Measurements from ENCODE around the gene TMEM175.

Gene TMEM175

GRCh38 chr4:965048-965765, 32.9 kb downstream of the TMEM175 start:
- TF ChIP-seq CTCF (IDR thresholded peaks at IDR 0.05) = no peak
- Histone ChIP-seq H3K4me1 (no peaks in the 10 kb centered on the region), H2AFZ (no peak overlapping the region)

GRCh38 chr4:965766-966134, 33.5 kb downstream of the TMEM175 start:
- H3K27ac ChIP-seq = no peak overlapping the region
- H2AFZ ChIP-seq = no peak overlapping the region
- no peaks in the 10 kb centered on the region for H3K27me3 ChIP-seq (ENCODE audit: control insufficient read depth, insufficient read depth, low read length)
- no peak for TF ChIP-seq CTCF (IDR thresholded peaks at IDR 0.05)
- no peaks in the 10 kb centered on the region for H3K4me1 ChIP-seq
- H3K36me3 ChIP-seq (ENCODE audit: control insufficient read depth, insufficient read depth, low read length) = no peaks in the 10 kb centered on the region
- no peak overlapping the region for H3K9ac ChIP-seq
- H3K4me2 ChIP-seq (ENCODE audit: low read length) = no peak overlapping the region
- no peaks in the 10 kb centered on the region for H3K79me2 ChIP-seq
- H3K9me3 ChIP-seq (ENCODE audit: control insufficient read depth, low read length) = no peaks in the 10 kb centered on the region
- H3K4me3 ChIP-seq (ENCODE audit: low read depth, low read length) = no peak overlapping the region

More at GRCh38 chr4:965048-965765, 32.9 kb downstream of the TMEM175 start:
- Histone ChIP-seq H3K9ac (no peak overlapping the region), H3K27ac (no peak overlapping the region), H3K36me3 (ENCODE audit: control insufficient read depth, insufficient read depth, low read length) (no peaks in the 10 kb centered on the region), H3K4me3 (ENCODE audit: low read depth, low read length) (no peak overlapping the region), H3K27me3 (ENCODE audit: control insufficient read depth, insufficient read depth, low read length) (no peaks in the 10 kb centered on the region), H3K4me2 (ENCODE audit: low read length) (no peak overlapping the region), H3K79me2 (no peaks in the 10 kb centered on the region), H3K9me3 (ENCODE audit: control insufficient read depth, low read length) (no peaks in the 10 kb centered on the region)

- no peaks in the 10 kb centered on the region for H3K36me3 ChIP-seq (ENCODE audit: control insufficient read depth, insufficient read depth, low read length)
- no peaks in the 10 kb centered on the region for H3K79me2 ChIP-seq
- H3K4me3 ChIP-seq (ENCODE audit: low read depth, low read length) = no peak overlapping the region
- H2AFZ ChIP-seq = no peak overlapping the region
- no peak overlapping the region for H3K27ac ChIP-seq
- TF ChIP-seq CTCF (IDR thresholded peaks at IDR 0.05) = no peak
- H3K9me3 ChIP-seq (ENCODE audit: control insufficient read depth, low read length) = no peaks in the 10 kb centered on the region
- H3K27me3 ChIP-seq (ENCODE audit: control insufficient read depth, insufficient read depth, low read length) = no peaks in the 10 kb centered on the region
- no peaks in the 10 kb centered on the region for H3K4me1 ChIP-seq
- no peak overlapping the region for H3K4me2 ChIP-seq (ENCODE audit: low read length)
- no peak overlapping the region for H3K9ac ChIP-seq
Measured at GRCh38 chr4:966266-967112, 34.2 kb downstream of the TMEM175 start.

GRCh38 chr4:967113-968104, 35.1 kb downstream of the TMEM175 start:
- Histone ChIP-seq H3K4me1 (no peaks in the 10 kb centered on the region), H3K27me3 (ENCODE audit: control insufficient read depth, insufficient read depth, low read length) (no peaks in the 10 kb centered on the region), H3K27ac (no peak overlapping the region), H3K9me3 (ENCODE audit: control insufficient read depth, low read length) (no peaks in the 10 kb centered on the region), H3K4me3 (ENCODE audit: low read depth, low read length) (no peak overlapping the region), H3K4me2 (ENCODE audit: low read length) (no peak overlapping the region), H2AFZ (no peak overlapping the region), H3K79me2 (no peaks in the 10 kb centered on the region), H3K36me3 (ENCODE audit: control insufficient read depth, insufficient read depth, low read length) (no peaks in the 10 kb centered on the region), H3K9ac (no peak overlapping the region)
- TF ChIP-seq CTCF (IDR thresholded peaks at IDR 0.05) = no peak

Measured in parathyroid adenoma (tissue), 2 donors.